HepG2 (cell line): ENCODE results near the gene SMDT1. TPM values are rescaled to one million over a fixed set of nuclear protein-coding genes. Genes with fewer than 3 reads are reported as not detected.

Experiments used
- BCL3 ChIP-seq: sonication (generic); formaldehyde crosslinking; IDR thresholded peaks from 2 replicates; pipeline ENCODE4 v1.5.1; 2020; ENCODE audit warnings: mild to moderate bottlenecking, missing genetic modification reagents, moderate library complexity
- CHD2 ChIP-seq: IDR thresholded peaks from 2 replicates; pipeline ENCODE4 v1.6.1; 2011; ENCODE audit warnings: low read depth, low read length, improper control_type of control experiment
- HDAC2 ChIP-seq: sonication (generic); formaldehyde crosslinking; IDR thresholded peaks from 2 replicates; pipeline ENCODE4 v1.4.0; 2020; ENCODE audit warnings: missing genetic modification reagents
- HNRNPL ChIP-seq: fragments of 200-400 bp; formaldehyde crosslinking; IDR thresholded peaks from 2 replicates; pipeline ENCODE4 v1.6.1; 2017; ENCODE audit warnings: mild to moderate bottlenecking, low read depth, low read length
- IRF9 ChIP-seq: sonication (generic); formaldehyde crosslinking; IDR thresholded peaks from 2 replicates; pipeline ENCODE4 v1.8.0; 2022; ENCODE audit warnings: missing genetic modification reagents, mild to moderate bottlenecking, borderline replicate concordance
- MLLT10 ChIP-seq: sonication (generic); formaldehyde crosslinking; IDR thresholded peaks from 2 replicates; pipeline ENCODE4 v1.4.0; 2020; ENCODE audit warnings: missing genetic modification reagents
- PPARG ChIP-seq: conservative IDR thresholded peaks from 2 replicates; pipeline ENCODE4 v1.6.1; 2016; ENCODE audit warnings: missing biosample characterization, missing genetic modification reagents
- PRDM15 ChIP-seq: sonication (generic); formaldehyde crosslinking; IDR thresholded peaks from 2 replicates; pipeline ENCODE4 v1.4.0; 2020; ENCODE audit warnings: missing genetic modification reagents
- ZBTB4 ChIP-seq: sonication (generic); formaldehyde crosslinking; IDR thresholded peaks from 2 replicates; pipeline ENCODE4 v1.4.0; 2020; ENCODE audit warnings: missing genetic modification reagents, mild to moderate bottlenecking, borderline replicate concordance
- ZNF562 ChIP-seq: sonication (generic); formaldehyde crosslinking; IDR thresholded peaks from 2 replicates; pipeline ENCODE4 v1.8.0; 2022; ENCODE audit warnings: missing genetic modification reagents, borderline replicate concordance
- ZNF766 ChIP-seq: sonication (generic); formaldehyde crosslinking; IDR thresholded peaks from 2 replicates; pipeline ENCODE4 v1.5.0; 2020; ENCODE audit warnings: missing genetic modification reagents, borderline replicate concordance
- ZNF770 ChIP-seq: sonication (generic); formaldehyde crosslinking; IDR thresholded peaks from 2 replicates; pipeline ENCODE4 v1.5.0; 2020; ENCODE audit warnings: mild to moderate bottlenecking, missing genetic modification reagents
- ZSCAN9 ChIP-seq: IDR thresholded peaks from 2 replicates; pipeline ENCODE4 v1.6.1; 2016; ENCODE audit warnings: borderline replicate concordance
- ZZZ3 ChIP-seq: sonication (generic); formaldehyde crosslinking; IDR thresholded peaks from 2 replicates; pipeline ENCODE4 v1.4.0; 2020; ENCODE audit warnings: missing genetic modification reagents, mild to moderate bottlenecking, borderline replicate concordance
- polyA plus RNA-seq, 8 experiments: library from polyadenylated mRNA; depleted of rRNA in 3 of 8; stranded (reverse) in 7 of 8; unstranded in 1 of 8; fragments of >200 nt; fragmentation: Illumina TruSeq in 4 of 8; extraction: Trizol in 4 of 8; gene quantifications; 2 replicates each; pipeline versions ENCODE4 v1.2.1 to v1.2.3, GENCODE V29; 2011 to 2016; ENCODE audit warnings: low read depth in 4 of 8, missing spikeins in 1 of 8, mixed read lengths in 1 of 8; ENCODE audit not compliant: insufficient read depth in 1 of 8
- total RNA-seq, 5 experiments: library from RNA; depleted of rRNA; stranded (reverse); fragments of >200 nt; fragmentation: Illumina TruSeq; extraction: Trizol; gene quantifications; 2 replicates each; pipeline ENCODE4 v1.2.3, GENCODE V29; 2016; ENCODE audit warnings: low read depth in 1 of 5

Gene SMDT1
- total and polyA plus RNA-seq, 2 of the 13 experiments (the other 11 are each of a cell fraction or from before 2014, with no cell fraction given) = 8.3 to 26.6 TPM

GRCh38 chr22:42079319-42080251 is at the start of gene SMDT1 (continued):
- TF ChIP-seq ZBTB4 (CRISPR knock-in tag) (peak; percentile 77; the same call in 1 of the 2 replicates), PRDM15 (peak; percentile 25), ZNF766 (CRISPR knock-in tag) (peak; percentile 90), ZNF562 (no peak), MLLT10 (no peak), PPARG (CRISPR knock-in tag) (no peak), BCL3 (CRISPR knock-in tag) (peak; percentile 88), HNRNPL (peak; percentile 85), ZSCAN9 (CRISPR knock-in tag) (peak; percentile 65), ZZZ3 (CRISPR knock-in tag) (peak; percentile 51; the same call in 1 of the 2 replicates), HDAC2 (CRISPR knock-in tag) (0 out of 2 replicates have a peak, but pooled peaks have one; percentile 26), IRF9 (CRISPR knock-in tag) (peak; percentile 74; the same call in 1 of the 2 replicates), CHD2 (peak; percentile 94), ZNF770 (no peak)
